Activated CD4-positive, alpha-beta T cell treated with anti-CD3 and anti-CD28 coated beads for 48 hours (primary cell): ENCODE results near the gene DIP2C.
A peak's percentile ranks its signal among the peaks of the same experiment; 100 is the strongest.
"Not testable (repeated sequence)": the region's sequence is repeated elsewhere in the genome, so short reads cannot be mapped to it uniquely, and the experiment has no call there.

ENCODE experiments used
- DNase-seq: peaks from one replicate; pipeline ENCODE4 v3.0.0-alpha.2; 2020

Gene DIP2C

DNA sequence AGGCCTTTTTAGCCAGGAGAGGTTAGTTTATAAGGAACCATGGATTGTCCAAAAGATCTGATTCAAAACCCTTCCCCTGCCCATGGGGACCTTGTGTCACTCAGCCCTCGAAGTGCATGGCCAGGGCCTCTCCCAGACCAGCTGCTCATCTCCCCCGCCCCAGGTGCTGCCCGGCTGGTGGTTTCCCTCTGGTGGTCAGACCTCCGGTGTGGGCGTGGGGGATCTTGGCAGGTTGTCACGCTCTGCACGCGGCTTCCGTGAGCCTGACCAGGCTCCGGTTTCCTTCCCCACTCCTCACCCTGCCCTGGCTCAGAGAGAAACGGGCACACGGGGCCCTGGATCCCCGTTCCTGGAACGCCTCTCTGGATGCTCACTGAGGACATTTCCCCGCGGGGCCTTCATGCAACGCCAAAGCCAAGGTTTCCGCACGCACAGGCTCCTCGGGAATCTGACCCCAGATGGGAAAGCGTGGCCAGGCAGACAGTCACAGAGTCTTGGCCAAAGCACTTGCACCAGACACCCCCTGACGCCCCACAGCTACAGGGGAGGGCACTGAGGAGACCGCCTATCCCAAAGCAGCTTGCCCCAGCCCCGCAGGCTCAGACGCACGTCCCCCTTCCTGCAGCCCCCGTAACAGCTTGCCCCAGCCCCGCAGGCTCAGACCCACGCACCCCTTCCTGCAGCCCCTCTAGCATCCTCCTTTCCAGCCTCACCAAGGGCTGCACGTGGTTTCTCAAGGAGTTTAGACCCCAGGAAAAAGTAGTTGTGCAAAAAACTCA, 7.8 kb upstream of the DIP2C start:
- no peak for DNase-seq

DNA sequence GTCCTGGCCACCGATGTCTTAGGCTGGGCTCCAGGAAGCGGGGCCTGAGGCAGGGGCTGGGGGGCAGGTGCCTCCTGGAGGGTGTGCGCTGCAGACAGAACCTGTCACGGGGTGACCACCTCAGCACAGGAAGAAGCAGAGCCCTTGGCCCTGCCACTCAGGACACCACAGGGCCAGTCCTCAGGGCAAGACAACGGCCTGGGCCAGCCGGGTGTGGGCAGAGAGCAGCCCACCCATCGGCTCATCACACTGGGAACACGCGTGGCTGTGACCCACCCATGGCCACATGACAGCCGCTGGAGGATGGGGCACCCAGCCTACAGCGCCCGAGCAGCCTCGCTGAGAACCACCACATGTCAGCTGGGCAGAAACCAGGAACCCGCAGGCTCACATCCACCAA, 5.9 kb upstream of the DIP2C start:
- no peak for DNase-seq

DNA sequence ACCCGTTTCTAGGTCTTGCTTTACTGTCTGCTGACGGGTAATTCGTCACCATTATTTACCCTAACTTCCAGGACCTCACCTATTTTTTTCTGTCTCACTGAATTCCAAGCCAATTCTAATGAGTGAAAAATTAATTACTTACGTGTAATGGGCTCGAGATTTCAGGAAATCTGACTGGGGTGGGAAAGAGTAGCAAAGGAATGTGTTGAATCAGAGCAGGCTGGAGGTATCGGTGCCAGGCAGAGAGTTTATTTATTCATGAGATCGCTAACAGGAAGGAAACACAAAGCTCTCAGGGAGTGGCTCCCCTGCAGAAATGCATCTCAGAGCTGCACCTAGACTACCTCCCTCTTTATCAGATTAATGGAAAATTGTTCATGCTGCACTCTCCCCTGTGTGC, 4.0 kb upstream of the DIP2C start:
- no peak for DNase-seq

DNA sequence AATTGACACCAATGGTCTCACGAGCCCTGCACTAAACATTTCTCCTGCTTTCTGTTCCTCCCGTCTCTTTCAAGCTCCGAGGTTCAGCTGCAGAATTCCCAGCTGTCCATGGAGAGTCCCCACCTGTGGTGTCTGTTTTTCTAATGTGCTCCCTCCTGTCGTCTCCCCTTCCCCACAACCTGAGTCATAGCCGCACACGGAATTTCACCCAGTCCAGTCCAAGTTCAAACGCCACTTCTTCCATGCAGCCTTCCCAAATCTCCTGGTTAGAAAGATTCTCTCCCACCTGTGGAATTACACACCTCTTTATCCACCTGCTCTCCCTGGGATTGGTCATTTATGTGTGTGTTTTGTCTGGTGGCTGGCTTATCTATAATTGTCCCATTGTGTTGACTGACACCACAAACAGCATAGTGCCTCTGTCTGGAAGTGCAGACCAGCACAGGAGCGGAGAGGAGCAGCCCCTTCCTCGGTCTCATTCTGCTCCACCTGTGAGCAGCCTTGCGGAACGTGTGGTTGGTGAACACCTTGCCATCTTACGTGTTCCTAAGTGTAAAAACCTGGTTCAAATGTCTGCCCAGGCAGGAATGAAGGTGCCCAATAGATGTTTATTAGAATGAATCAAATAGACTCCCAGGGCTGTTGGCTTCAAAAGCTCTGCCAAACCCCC, 3.3 kb upstream of the DIP2C start:
- no peak for DNase-seq

DNA sequence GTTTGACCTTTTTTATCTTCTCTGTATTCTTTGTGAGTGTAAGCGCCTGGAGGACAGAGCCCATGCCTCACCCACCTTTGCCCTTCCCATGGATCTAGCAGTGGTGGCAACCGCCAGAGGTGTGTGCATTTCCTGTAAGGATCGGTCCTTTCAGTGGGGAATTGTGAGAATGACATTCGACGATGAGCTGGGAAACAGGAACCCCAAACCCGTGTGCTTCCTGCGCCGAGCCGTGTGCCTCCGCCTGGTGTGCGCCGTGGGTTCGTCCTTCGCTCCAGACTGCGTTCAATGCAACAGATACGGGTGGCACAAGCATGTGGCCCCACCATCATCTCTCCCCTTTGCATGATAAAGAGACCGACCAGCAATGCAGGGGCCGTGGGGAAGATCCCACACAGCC, 1.7 kb upstream of the DIP2C start:
- no peak for DNase-seq

DNA sequence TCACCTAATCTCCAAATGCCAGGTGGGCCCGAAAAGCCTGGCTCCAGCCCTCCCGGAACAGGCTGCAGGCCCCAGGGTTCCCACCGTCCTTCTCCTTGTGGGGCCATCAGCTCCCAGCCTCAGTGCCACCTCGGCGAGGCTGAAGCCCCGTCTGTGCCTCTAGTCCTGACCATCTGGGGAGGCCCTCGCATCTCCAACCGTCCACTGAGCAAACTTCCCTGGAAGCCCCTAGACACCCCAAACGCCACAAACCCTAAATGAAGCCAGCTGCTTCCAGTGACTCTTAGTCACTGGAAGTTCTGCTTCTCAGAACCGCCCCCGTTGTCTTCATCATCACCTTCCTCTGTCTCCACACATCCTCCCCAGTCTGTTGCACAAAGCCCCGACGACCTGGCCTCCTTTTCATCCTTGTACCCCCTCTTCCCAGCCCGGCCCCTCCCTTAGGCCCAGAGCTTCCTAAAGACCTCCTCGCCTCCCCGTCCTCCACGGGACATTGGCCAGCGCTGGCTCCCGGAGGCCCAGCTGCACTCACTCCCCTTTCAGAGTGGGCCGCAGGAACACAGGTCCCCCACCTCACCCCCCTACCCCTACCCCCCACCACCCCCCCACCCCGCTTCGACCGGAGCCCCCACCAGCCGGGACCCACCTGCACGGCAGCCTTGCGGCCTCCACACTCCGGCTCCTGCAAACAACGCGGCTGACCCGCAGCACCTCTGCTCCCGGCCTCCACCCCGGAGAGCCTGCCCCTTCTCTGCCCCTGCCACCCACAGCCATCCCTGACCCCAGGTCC, 1.1 kb upstream of the DIP2C start:
- DNase-seq, result peak; percentile 40

DNA sequence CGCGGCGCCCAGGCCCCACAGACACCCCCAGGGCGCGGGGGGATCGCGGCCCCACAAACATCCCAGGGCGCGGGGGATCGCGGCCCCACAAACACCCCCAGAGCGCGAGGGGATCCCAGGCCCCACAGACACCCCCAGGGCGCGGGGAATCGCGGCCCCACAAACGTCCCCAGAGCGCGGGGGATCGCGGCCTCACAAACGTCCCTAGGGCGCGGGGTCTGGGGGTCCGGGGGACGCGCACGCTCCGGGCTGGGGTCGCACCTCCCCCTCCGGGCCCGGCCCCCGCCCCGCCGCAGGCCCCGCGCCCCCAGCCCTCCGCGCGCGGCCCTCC, 382 bp downstream of the DIP2C start:
- no peak for DNase-seq

DNA sequence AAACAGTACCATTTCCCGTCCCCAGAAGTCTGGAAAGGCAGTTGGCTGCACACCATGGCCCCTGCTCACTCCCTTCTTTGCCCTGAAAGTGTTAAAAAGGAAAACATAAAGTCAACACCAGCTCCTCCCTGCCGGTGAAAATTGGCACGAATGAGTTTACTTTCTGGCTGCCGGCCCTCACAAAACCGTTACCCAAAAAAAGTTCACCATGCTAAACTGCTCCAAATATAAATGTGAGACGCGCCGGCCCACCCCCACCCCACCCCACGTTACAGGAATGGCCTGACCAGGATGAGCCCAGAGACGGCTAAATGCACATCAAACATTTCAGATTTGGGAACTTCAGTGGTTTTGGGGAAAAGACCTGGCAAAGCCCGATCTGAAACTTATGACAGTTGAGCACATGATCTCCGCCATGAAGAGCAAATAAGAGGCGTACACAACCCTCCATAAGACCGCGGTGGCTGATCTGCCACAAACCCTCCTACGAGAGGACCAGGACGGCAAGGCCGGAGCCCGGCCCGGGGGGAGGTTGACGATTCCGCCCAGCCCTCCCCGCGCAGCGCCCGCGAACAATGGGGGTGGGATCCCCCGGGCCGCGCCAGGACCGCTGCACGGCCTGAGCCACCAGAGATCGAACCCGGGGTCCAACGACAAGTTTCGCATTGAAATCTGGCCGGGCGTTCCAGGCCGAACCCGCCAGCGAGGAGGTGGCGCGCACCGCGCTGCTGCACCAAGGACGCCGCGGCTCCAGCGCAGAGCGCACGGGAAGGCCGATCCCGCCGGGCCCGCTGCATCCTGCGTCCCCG, 952 bp downstream of the DIP2C start:
- no peak for DNase-seq

DNA sequence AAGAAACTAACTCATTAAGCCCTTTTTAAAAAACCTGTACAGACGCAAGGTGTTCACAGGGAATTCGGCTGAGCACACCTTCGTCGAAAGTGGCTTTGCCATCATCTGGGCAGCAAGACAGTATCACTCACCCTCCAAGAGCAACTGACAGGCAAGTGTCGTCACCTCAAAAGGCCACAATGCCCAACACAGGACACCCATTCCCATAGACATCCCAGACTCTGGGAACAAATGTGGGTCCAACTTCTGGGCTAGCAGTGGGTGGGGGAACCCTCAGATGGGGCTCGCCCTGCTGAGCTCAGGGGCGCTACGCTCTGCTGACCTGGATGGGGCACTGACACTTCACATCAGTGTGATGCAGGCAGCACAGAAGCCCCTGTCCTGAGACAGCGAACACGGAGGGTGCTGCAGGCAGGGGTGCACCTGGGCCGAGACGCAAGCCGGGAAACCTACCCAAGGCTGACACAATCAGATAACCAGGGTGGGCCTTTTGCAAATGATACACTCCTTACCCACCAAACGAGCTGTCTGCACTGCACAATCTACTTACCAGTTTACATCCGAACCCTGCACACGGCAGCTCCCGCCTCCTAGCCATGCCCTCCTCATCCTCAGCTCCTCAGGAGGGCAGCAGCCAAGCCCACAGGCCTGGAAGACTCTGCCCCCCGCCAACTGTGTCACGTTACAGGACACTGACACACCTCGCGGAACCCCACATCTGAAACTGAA, 1.7 kb downstream of the DIP2C start:
- no peak for DNase-seq

DNA sequence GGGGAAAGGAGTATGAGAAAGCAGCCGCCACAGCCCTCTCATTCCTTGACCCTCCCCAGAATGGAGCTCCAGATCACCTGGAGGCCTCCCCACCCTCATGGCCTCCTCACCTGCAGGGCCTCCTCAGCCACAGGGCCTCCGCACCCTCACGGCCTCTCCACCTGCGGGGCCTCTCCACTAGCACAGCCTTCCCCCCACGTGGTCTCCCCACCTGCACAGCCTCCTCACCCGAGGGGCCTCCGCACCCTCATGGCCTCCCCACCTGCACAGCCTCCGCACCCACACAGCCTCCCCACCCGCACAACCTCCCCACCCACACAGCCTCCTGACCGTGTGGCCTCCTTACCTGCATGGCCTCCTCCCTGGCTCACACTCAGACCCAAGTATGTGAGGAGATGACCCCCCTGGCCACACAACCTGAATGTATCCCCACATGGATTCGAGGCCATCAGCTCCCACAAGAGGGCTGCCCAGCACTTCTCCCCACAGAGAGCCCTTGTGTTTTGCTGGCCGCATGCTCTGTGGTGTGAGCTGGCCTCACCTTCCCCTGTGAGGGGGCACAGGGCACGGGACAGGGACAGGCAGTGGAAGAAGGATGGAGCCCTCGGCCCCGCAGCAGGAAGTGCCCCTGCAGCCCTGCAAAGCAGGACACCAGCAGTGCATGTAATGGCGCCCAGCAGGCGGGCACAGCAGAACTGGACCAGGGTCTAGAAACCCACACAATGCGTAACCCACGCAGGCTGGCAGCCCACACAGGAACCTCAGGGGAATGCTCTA, 3.1 kb downstream of the DIP2C start:
- no peak for DNase-seq

DNA sequence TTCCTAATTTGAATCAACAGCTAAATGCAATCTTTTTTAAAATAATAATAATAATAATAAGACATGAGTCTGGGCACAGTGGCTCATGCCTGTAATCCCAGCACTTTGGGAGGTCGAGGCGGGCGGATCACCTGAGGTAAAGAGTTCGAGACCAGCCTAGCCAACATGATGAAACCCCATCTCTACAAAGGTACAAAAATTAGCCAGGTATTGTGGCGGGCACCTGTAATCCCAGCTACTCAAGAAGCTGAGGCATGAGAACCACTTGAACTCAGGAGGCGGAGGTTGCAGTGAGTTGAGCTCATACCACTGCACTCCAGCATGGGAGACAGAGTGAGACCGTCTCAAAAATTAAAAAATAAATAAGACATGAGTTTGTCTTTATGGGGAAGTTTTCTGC, 3.9 kb downstream of the DIP2C start:
- no peak for DNase-seq

DNA sequence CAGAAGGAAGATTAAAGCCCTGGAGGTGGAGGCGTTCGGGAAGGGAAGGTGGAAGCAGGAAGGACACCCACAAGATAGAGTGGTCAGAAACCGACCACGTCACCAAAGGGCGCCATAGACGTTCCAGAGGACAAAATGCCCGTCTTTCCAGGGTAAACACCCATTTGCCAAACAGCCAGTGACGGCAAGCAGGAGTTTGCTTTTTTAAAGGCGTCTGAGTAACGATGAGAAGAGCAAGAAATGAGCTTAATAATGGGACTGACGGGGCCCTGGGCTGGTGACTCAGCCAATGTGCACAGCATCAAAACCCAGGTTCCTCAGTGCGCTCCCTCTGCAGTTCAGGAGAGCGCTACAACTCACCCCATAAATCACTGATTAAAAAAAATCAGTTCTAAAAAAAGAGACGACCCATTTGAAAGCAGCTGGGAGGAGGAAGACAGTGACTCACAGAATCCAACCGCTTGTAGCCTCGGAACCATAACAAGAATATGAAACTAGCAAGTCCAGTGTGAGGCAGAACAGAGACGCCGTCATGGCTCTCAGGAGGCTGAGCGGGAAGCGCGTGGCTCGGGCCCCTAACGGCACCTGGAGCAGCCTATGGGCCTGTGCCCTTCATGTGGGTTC, 5.9 kb downstream of the DIP2C start:
- no peak for DNase-seq

DNA sequence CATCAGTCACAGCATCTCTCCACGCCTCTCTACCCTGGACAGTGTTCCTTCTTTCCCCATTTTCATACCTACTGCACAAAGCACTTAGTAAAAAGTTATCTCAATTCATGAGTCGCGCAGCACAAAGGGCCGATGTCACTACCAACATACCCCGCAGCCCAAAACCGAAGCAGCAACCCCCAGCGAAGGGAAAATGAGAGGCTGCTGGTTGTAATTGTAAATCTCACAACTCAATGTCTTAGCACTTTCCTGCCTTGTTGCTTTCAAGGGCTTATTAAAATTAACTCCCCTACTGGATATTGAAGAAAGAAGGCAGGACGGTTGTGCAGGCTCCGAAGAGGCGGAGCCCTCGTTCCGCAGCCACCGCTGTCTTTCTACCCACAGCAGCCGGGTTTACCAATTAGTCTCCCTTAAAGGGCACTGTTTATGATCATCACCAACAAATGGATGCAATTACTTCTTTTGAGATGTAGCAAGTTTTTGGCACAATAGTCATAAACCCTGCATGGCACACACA, 6.5 kb downstream of the DIP2C start:
- DNase-seq, result no peak

DNA sequence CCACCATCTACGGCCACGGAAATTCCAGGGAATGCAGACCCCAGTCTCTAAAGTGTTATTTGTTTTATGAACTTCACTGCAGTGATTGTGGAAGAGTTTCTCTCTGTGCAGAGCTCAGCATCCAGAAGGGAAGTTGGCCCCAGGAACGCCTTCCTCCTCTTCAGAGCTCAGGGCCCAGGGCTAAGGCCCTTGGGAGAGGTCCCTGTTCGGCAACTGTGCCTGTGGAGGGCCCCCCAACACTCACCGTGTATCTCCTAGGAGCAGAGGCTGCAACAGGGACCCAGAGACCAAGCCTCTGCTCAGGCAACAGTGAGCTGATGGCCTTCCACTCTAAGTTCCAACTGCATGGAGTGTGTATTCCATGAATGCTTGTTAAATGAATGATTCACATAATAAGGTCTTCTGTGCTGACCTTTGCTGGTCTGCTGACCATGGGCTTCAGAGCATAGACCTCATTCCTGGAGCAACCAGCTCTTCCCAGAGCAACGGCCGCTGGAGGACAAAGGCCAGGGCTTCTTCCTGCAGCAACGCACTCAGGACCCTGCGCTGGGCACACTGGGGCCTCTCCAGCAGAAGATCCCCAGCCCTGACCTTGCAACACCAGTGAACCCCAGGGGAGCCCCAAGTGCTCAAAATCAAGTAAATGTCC, 7.7 kb downstream of the DIP2C start:
- DNase-seq, result no peak

DNA sequence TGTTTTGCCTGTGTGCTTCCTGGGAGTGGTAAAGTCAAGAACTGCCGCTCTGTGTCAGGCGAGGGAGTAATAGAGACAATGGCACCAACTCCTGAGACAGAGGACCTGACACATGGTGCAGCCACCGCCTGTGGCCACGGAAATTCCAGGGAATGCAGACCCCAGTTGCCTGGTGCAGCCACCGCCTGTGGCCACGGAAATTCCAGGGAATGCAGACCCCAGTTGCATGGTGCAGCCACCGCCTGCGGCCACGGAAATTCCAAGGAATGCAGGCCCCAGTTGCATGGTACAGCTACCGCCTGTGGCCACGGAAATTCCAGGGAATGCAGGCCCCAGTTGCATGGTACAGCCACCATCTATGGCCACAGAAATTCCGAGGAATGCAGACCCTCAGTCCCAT, 8.7 kb downstream of the DIP2C start:
- DNase-seq, result no peak

DNA sequence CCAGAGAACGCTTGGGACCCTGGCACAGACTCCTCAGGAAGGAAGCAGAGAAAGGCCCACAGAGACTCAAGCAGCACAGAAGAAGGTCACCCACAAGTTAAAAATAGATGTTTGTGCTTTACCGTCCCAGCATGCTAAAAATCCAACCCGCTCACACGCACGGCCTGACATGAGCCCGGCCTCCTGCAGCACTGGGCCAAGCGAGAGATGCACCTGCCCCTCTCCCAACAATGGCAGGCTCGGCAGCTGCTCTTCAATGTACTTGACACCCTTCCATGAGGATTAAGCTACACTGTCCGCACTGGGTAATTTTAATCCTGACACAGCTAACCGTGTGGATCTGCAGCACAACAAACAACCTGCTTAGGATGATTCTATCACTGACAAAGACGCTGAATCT, 9.3 kb downstream of the DIP2C start:
- DNase-seq, result no peak

DNA sequence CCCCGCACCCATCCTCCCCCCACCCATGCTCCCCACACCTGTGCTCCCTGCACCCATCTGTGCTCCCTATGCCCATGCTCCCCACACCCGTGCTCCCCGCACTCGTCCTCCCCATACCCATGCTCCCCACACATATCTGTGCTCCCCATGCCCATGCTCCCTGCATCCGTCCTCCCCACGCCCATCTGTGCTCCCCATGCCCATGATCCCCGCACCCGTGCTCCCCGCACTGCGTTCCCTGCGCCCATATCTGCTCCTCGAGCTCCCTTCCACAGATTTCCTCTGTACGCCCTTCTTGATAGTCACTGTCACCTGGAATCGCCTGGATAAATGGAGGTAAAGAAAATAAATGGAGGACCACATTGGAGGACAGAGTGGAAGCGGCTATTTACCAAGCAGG, 9.9 kb downstream of the DIP2C start:
- DNase-seq, result no peak

DNA sequence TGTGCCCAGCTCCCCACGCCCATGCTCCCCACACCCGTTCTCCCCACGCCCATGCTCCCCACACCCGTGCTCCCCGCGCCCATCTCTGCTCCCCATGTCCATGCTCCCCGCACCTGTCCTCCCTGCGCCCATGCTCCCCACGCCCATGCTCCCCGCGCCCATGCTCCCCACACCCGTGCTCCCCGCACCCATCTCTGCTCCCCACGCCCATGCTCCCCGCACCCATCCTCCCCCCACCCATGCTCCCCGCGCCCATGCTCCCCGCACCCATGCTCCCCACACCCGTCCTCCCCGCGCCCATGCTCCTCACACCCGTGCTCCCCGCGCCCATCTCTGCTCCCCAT, 10.8 kb downstream of the DIP2C start:
- not testable (repeated sequence) for DNase-seq

DNA sequence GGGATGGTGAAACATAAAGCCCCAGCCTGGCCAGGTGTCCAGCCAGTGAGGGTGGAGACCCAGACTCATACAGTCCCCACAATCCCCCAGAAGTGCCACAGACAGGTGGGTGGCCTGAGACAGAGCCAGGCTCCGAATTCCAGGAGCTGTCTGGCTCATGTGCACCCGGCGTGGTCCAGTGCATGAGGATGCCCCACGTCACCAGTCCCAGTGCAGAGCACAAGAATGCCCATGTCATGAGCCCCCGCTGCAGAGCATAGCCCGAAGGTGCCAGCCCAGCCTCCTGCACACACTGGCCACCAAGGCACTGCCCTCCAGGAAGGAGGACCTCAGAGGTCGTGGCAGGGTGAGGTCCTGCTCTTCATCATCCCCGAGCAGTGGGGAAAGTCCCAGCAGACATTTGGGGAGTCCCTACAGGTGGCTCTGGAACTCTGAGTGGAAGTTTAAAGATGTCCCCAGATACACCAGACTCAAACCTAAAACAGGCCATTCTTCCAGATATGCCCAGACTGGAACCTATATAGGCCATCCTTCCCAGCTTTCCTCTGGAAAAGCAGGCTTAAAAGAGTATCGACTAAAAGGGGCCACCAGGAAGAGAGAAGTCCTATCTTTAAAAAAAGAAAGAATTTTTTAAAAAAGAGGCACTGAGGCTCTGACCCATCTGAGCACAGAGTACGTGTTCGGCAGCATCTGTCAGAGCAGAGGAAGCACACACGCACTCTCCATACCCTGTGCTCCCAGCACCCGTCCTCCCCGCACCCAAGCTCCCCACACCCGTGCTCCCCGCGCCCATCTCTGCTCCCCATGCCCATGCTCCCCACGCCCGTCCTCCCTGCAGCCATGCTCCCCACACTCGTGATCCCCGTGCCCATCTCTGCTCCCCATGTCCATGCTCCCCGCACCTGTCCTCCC, 11.5 kb downstream of the DIP2C start:
- no peak for DNase-seq
